Activated CD4-positive, alpha-beta T cell treated with anti-CD3 and anti-CD28 coated beads, Interleukin-2, amount 50 U/mL, for 24 hours (primary cell): ENCODE measurements around the gene GSG1L.
"Not testable (repeated sequence)": the region's sequence is repeated elsewhere in the genome, so short reads cannot be mapped to it uniquely, and the experiment has no call there.

ENCODE experiments used
- DNase-seq, 2 donors: peaks; one replicate each; pipeline ENCODE4 v3.0.0-alpha.2; 2020; ENCODE audit warnings: low read depth in 1 of 2, low spot score in 1 of 2

The GSG1L gene

GRCh38 chr16:27911486-27911885, 152.0 kb downstream of the GSG1L start:
- no peak for DNase-seq

GRCh38 chr16:27907457-27907972, 156.0 kb downstream of the GSG1L start:
- no peak for DNase-seq

- no peak for DNase-seq
Measured at GRCh38 chr16:27906883-27907282, 156.6 kb downstream of the GSG1L start.

- no peak for DNase-seq
Measured at GRCh38 chr16:27903046-27903655, 160.4 kb downstream of the GSG1L start.

GRCh38 chr16:27902551-27902950, 161.0 kb downstream of the GSG1L start:
- no peak for DNase-seq

- DNase-seq: no peak
Measured at GRCh38 chr16:27901956-27902355, 161.6 kb downstream of the GSG1L start.

GRCh38 chr16:27899736-27900135, 163.8 kb downstream of the GSG1L start:
- no peak for DNase-seq

GRCh38 chr16:27894386-27894785, 169.1 kb downstream of the GSG1L start:
- DNase-seq: no peak

- DNase-seq: no peak
Measured at GRCh38 chr16:27892879-27893278, 170.6 kb downstream of the GSG1L start.

GRCh38 chr16:27890866-27891265, 172.6 kb downstream of the GSG1L start:
- DNase-seq: no peak

GRCh38 chr16:27890006-27890405, 173.5 kb downstream of the GSG1L start:
- no peak for DNase-seq

- DNase-seq: no peak
Measured at GRCh38 chr16:27883576-27883975, 179.9 kb downstream of the GSG1L start.

GRCh38 chr16:27880287-27880686, 183.2 kb downstream of the GSG1L start:
- DNase-seq: no peak

- DNase-seq: no peak
Measured at GRCh38 chr16:27879601-27880247, 183.8 kb downstream of the GSG1L start.

- DNase-seq: not testable (repeated sequence)
Measured at GRCh38 chr16:27872627-27873026, 190.9 kb downstream of the GSG1L start.

GRCh38 chr16:27870116-27870798, 193.3 kb downstream of the GSG1L start:
- no peak for DNase-seq

- no peak for DNase-seq
Measured at GRCh38 chr16:27869411-27869810, 194.1 kb downstream of the GSG1L start.

GRCh38 chr16:27868180-27868579, 195.3 kb downstream of the GSG1L start:
- DNase-seq: no peak

- peak; percentile 1 to 35 for DNase-seq
Measured at GRCh38 chr16:27867122-27868110, 196.1 kb downstream of the GSG1L start.

GRCh38 chr16:27863377-27863776, 200.1 kb downstream of the GSG1L start:
- no peak for DNase-seq

- DNase-seq: no peak
Measured at GRCh38 chr16:27862953-27863352, 200.6 kb downstream of the GSG1L start.
